CD8-positive, alpha-beta memory T cell (primary cell): ENCODE measurements around the gene SRGAP2B. TPM values are rescaled to one million over a fixed set of nuclear protein-coding genes. Genes with fewer than 3 reads are reported as not detected.
"Not testable (repeated sequence)": the region's sequence is repeated elsewhere in the genome, so short reads cannot be mapped to it uniquely, and the experiment has no call there.

Source experiments
- CTCF ChIA-PET: fragments of 350-600 bp; sonication (Branson Sonifier 250); formaldehyde crosslinking; loops from one replicate; lab custom pipeline; 2021; ENCODE audit warnings: antibody characterized with exemption; lab: Charles Lee
- POLR2A ChIA-PET: fragments of 350-600 bp; sonication (Branson Sonifier 250); formaldehyde crosslinking; loops from one replicate; lab custom pipeline; 2021; ENCODE audit warnings: antibody characterized with exemption; lab: Charles Lee
- DNase-seq, 5 donors: peaks; one replicate each; pipeline versions ENCODE4 v3.0.0 to v3.0.0-alpha.2; 2020 to 2022; ENCODE audit warnings: mixed read lengths in 1 of 5
- H3K27ac ChIP-seq: one replicate; pipeline ENCODE4 v1.7.0; 2013; ENCODE audit warnings: low read depth, mild to moderate bottlenecking, low read length, moderate library complexity
- H3K27me3 ChIP-seq: 2 replicates; pipeline ENCODE4 v1.7.0; 2013; ENCODE audit warnings: low read length, mild to moderate bottlenecking; ENCODE audit not compliant: insufficient read depth, poor library complexity, severe bottlenecking
- H3K36me3 ChIP-seq: 2 replicates; pipeline ENCODE4 v1.7.0; 2013; ENCODE audit warnings: mild to moderate bottlenecking, low read length, moderate library complexity; ENCODE audit not compliant: insufficient read depth
- H3K4me1 ChIP-seq: 2 replicates; pipeline ENCODE4 v1.7.0; 2013; ENCODE audit warnings: mild to moderate bottlenecking, low read length, moderate library complexity; ENCODE audit not compliant: insufficient read depth
- H3K4me3 ChIP-seq: 2 replicates; pipeline ENCODE4 v1.7.0; 2013; ENCODE audit warnings: mild to moderate bottlenecking, low read length
- H3K9me3 ChIP-seq: 2 replicates; pipeline ENCODE4 v1.7.0; 2013; ENCODE audit warnings: mild to moderate bottlenecking, low read length
- H3K27ac Mint-ChIP-seq, 8 donors: one replicate each; pipeline ENCODE4 v1.8.0; 2020 to 2021; ENCODE audit warnings: mixed read lengths in 8 of 8, mild to moderate bottlenecking in 6 of 8, inconsistent platforms in 3 of 8, moderate library complexity in 3 of 8
- H3K27me3 Mint-ChIP-seq, 2 donors: one replicate each; pipeline ENCODE4 v1.8.0; 2020 to 2021; ENCODE audit warnings: mixed read lengths in 2 of 2, mild to moderate bottlenecking in 1 of 2, moderate library complexity in 1 of 2
- H3K36me3 Mint-ChIP-seq, 3 donors: one replicate each; pipeline ENCODE4 v1.8.0; 2020 to 2021; ENCODE audit warnings: mixed read lengths in 3 of 3, inconsistent platforms in 1 of 3, mild to moderate bottlenecking in 1 of 3
- H3K4me1 Mint-ChIP-seq, 3 donors: one replicate each; pipeline ENCODE4 v1.8.0; 2020 to 2021; ENCODE audit warnings: mixed read lengths in 3 of 3, inconsistent platforms in 1 of 3, mild to moderate bottlenecking in 1 of 3
- H3K4me3 Mint-ChIP-seq, 7 donors: one replicate each; pipeline ENCODE4 v1.8.0; 2020 to 2021; ENCODE audit warnings: mixed read lengths in 7 of 7, mild to moderate bottlenecking in 6 of 7, moderate library complexity in 4 of 7, inconsistent platforms in 2 of 7
- H3K9me3 Mint-ChIP-seq, 5 donors: one replicate each; pipeline ENCODE4 v1.8.0; 2020 to 2022; ENCODE audit warnings: mixed read lengths in 5 of 5, mild to moderate bottlenecking in 3 of 5, moderate library complexity in 2 of 5, inconsistent platforms in 1 of 5
- polyA plus RNA-seq: library from polyadenylated mRNA; unstranded; fragments of 300-500 nt; fragmentation: Illumina TruSeq; gene quantifications from one replicate; pipeline ENCODE4 v1.2.3, GENCODE V29; 2021
- total RNA-seq, 2 experiments: library from RNA; stranded (reverse); gene quantifications; one replicate each; pipeline ENCODE4 v1.2.3, GENCODE V29; 2021

Gene SRGAP2B
- total and polyA plus RNA-seq, 3 experiments from 2014 or later: 1.6 to 18.6 (median 15.9) TPM

DNA sequence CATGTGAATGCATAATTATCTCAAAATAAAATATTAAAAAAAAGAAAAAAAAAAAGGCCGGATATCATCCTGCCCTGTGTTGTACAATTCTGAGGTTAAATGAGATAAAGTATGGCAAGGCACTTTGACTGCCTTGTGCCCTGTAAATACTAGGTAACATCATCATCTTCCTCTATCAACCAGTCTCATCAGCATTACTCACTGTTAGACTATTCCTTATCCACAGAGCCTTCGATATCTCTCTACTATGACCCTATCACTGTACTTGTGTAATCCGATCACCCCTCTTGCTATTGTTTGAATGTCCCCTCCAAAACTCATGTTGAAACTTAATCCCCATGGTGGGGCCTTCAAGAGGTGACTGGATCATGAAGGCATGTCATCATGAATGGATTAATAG lies 18.3 kb downstream of the SRGAP2B start:
- H3K9me3 Mint-ChIP-seq, H3K4me3 ChIP-seq, H3K4me1 ChIP-seq, H3K36me3 ChIP-seq, H3K4me3 Mint-ChIP-seq, H3K27ac Mint-ChIP-seq, CTCF ChIA-PET, H3K27ac ChIP-seq, H3K27me3 ChIP-seq, DNase-seq, H3K4me1 Mint-ChIP-seq, H3K36me3 Mint-ChIP-seq, POLR2A ChIA-PET, H3K27me3 Mint-ChIP-seq, H3K9me3 ChIP-seq: not testable (repeated sequence)

GRCh38 chr1:145074021-145074559 lies 21.0 kb downstream of the SRGAP2B start:
- CTCF ChIA-PET, H3K4me1 ChIP-seq, H3K27me3 Mint-ChIP-seq, H3K4me1 Mint-ChIP-seq, H3K27ac ChIP-seq, DNase-seq, POLR2A ChIA-PET, H3K36me3 ChIP-seq, H3K27ac Mint-ChIP-seq, H3K9me3 Mint-ChIP-seq, H3K4me3 Mint-ChIP-seq, H3K36me3 Mint-ChIP-seq, H3K4me3 ChIP-seq, H3K27me3 ChIP-seq, H3K9me3 ChIP-seq: not testable (repeated sequence)

DNA sequence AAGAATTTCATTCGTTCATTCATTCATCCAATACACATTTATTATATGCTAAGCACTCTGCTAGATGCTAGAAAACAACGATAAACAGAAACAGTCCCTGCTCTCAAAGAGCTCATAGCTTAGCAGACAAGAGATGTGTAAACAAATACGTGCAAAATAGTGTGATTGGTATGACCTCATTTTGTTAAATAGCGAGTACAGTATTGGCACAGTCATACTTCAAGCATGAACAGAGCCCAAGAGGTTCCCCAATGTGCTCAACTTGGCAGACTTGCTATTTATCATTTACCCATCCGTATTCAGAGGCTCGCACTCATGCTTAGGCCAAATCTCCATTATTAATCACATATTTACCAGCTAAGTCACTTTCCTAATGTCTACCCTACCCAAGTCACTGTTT lies 23.6 kb downstream of the SRGAP2B start:
- H3K4me3 ChIP-seq, H3K9me3 Mint-ChIP-seq, H3K27me3 ChIP-seq, H3K27me3 Mint-ChIP-seq, H3K27ac Mint-ChIP-seq, POLR2A ChIA-PET, H3K27ac ChIP-seq, H3K4me1 Mint-ChIP-seq, CTCF ChIA-PET, H3K4me1 ChIP-seq, H3K36me3 Mint-ChIP-seq, DNase-seq, H3K9me3 ChIP-seq, H3K4me3 Mint-ChIP-seq, H3K36me3 ChIP-seq: not testable (repeated sequence)

DNA sequence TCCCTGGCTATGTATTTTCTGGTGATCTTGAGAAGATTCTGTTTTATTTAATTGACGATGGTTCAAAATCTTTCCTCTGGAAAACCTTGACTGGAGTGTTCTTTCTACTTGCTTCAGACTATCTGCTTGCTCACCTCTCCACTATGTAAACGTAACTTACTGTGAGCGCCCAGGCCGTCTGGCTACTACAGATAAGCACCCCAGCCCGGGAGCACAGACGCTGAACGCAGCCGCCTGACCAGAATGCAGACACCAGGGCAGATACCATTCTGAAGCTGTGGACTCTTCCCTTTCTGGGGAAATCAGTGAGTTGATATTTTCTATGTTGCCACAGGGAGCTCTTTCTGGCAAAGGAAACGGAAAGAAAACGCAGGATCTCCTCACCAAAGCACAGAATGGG lies 28.6 kb downstream of the SRGAP2B start:
- CTCF ChIA-PET, H3K36me3 ChIP-seq, H3K4me3 Mint-ChIP-seq, H3K36me3 Mint-ChIP-seq, H3K4me1 ChIP-seq, H3K27ac ChIP-seq, H3K9me3 ChIP-seq, H3K4me1 Mint-ChIP-seq, DNase-seq, H3K9me3 Mint-ChIP-seq, H3K27me3 Mint-ChIP-seq, H3K27ac Mint-ChIP-seq, H3K4me3 ChIP-seq, H3K27me3 ChIP-seq, POLR2A ChIA-PET: not testable (repeated sequence)

DNA sequence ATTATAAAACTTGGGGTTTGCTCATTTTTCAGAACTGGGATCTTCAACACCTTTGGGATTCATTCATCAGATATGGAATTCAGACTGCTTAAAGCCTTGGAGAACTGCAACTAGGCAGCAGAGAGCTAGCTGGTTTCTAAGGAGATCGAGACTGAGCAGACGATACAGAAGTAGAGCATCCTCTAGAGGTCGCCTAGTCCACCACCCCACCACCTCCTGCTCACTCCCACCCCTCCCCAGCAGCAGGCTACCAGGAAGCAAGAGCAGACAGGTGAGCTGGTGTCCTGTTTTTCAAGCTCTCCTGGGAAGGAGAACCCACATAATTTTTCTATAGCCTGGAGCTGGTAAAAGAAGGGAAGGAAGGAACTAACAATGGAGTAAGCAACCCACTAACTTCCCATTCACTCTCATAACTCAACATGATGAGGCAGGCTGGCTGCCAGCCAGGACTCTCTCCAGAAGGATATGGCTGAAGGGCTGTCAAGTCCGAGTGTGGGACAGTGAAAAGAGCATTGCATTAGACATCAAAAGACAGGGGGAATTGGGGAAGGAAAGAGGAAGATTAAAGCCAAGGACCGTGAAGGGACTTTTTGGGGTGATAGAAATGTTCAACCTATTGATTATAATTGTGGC lies 29.8 kb downstream of the SRGAP2B start:
- H3K9me3 Mint-ChIP-seq, H3K4me3 ChIP-seq, H3K4me3 Mint-ChIP-seq, H3K27me3 Mint-ChIP-seq, DNase-seq, H3K27ac ChIP-seq, H3K27ac Mint-ChIP-seq, H3K36me3 ChIP-seq, POLR2A ChIA-PET, H3K4me1 ChIP-seq, H3K36me3 Mint-ChIP-seq, H3K4me1 Mint-ChIP-seq, H3K27me3 ChIP-seq, H3K9me3 ChIP-seq, CTCF ChIA-PET: not testable (repeated sequence)

DNA sequence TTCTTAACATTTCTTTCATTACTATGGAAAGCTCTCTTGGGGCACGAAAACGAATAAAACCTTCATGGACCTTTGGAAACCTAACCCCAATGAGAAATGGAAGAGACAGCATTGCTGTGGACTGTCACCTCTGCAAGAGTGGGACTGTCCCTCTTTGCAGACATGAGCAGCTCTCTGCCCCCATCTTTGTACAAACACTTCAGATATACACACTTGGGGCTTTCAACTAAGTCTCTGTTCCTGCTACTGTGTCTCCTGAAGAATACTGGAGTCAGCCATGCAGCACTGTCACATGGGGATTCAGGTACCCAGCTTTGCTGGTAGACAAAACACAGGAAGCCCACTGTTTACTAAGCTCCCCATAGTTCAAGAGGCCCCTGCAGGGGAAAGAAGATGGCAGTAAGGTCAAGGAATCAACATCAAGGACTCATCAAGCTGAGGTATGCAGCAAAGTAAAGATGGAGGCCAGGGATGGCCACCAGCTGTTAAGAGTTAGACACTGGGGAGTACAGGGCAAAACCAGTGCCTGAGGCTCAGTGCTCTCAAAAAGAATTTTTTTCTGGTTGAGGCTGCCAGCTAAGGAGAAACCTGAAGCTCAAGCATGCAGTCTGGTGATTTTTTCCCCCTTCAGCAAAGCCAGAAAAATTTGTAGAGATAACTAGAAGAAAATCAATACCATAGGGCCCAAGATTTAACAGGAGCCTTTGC lies 31.0 kb downstream of the SRGAP2B start:
- H3K27ac Mint-ChIP-seq, H3K4me3 ChIP-seq, H3K9me3 Mint-ChIP-seq, H3K9me3 ChIP-seq, H3K36me3 Mint-ChIP-seq, DNase-seq, H3K27me3 Mint-ChIP-seq, H3K27me3 ChIP-seq, H3K27ac ChIP-seq, H3K4me3 Mint-ChIP-seq, H3K36me3 ChIP-seq, H3K4me1 Mint-ChIP-seq, POLR2A ChIA-PET, H3K4me1 ChIP-seq, CTCF ChIA-PET: not testable (repeated sequence)

- H3K27ac Mint-ChIP-seq, H3K9me3 Mint-ChIP-seq, POLR2A ChIA-PET, CTCF ChIA-PET, H3K27me3 Mint-ChIP-seq, H3K4me3 Mint-ChIP-seq, H3K4me1 ChIP-seq, H3K4me3 ChIP-seq, H3K36me3 Mint-ChIP-seq, H3K27me3 ChIP-seq, H3K4me1 Mint-ChIP-seq, H3K36me3 ChIP-seq, DNase-seq, H3K27ac ChIP-seq, H3K9me3 ChIP-seq: not testable (repeated sequence)
Observed at GRCh38 chr1:145063285-145063684, 31.8 kb downstream of the SRGAP2B start.

DNA sequence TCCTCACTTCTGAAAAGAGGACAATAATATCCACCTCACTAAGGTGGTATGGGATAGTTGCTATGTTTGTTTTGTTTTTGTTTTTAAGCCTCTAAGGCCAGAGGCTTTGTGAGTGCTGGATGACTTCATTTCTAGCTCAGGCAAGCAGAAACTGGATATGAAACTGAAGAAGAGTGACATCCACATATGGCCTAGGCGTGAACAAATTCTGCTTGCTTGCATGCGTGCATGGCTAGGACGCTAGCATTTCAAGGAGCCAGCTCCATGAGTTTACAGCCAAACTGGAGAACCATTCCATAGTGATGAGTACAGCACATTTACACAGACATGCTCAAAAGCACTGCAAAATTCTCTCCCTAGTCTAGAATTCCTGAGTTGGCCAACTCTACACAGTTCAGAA lies 36.9 kb downstream of the SRGAP2B start:
- H3K27ac ChIP-seq, CTCF ChIA-PET, POLR2A ChIA-PET, DNase-seq, H3K9me3 ChIP-seq, H3K27me3 ChIP-seq, H3K27me3 Mint-ChIP-seq, H3K36me3 ChIP-seq, H3K4me3 ChIP-seq, H3K36me3 Mint-ChIP-seq, H3K4me3 Mint-ChIP-seq, H3K4me1 ChIP-seq, H3K4me1 Mint-ChIP-seq, H3K9me3 Mint-ChIP-seq, H3K27ac Mint-ChIP-seq: not testable (repeated sequence)
